ENCODE results near the gene PTPRN2. TPM values are rescaled to one million over a fixed set of nuclear protein-coding genes. Genes with fewer than 3 reads are reported as not detected.
"Not testable (repeated sequence)": the region's sequence is repeated elsewhere in the genome, so short reads cannot be mapped to it uniquely, and the experiment has no call there.

Gene PTPRN2
- polyA plus RNA-seq, 1 experiment, result 0.31 TPM

- POLR2A ChIA-PET, result no interaction called here
- TF ChIP-seq CTCF (IDR thresholded peaks at IDR 0.05; ENCODE audit: insufficient read depth, low read depth, low read length), result no peak
- no peak for DNase-seq (ENCODE audit: low read depth)
- Histone ChIP-seq H3K4me3 (ENCODE audit: low read depth, low read length) (no peak overlapping the region), H3K36me3 (ENCODE audit: control insufficient read depth, insufficient read depth, low read length) (no peaks in the 10 kb centered on the region), H3K27me3 (ENCODE audit: control insufficient read depth, insufficient read depth, low read length) (no peaks in the 10 kb centered on the region)
- CTCF ChIA-PET, result no interaction called here
Observed at GRCh38 chr7:157493776-157494175, 1093.8 kb downstream of the PTPRN2 start.

- H3K36me3 ChIP-seq (ENCODE audit: control insufficient read depth, insufficient read depth, low read length), result no peaks in the 10 kb centered on the region
- ChIA-PET CTCF (no interaction called here), POLR2A (no interaction called here)
- TF ChIP-seq CTCF (IDR thresholded peaks at IDR 0.05; ENCODE audit: insufficient read depth, low read depth, low read length), result no peak
- no peak for DNase-seq (ENCODE audit: low read depth)
- H3K4me3 ChIP-seq (ENCODE audit: low read depth, low read length), result no peak overlapping the region
- H3K27me3 ChIP-seq (ENCODE audit: control insufficient read depth, insufficient read depth, low read length), result no peaks in the 10 kb centered on the region
Observed at GRCh38 chr7:157493017-157493416, 1094.6 kb downstream of the PTPRN2 start.

- CTCF ChIA-PET, result no interaction called here
- DNase-seq (ENCODE audit: low read depth), result no peak
- H3K4me3 ChIP-seq (ENCODE audit: low read depth, low read length), result no peak overlapping the region
- no peak for TF ChIP-seq CTCF (IDR thresholded peaks at IDR 0.05; ENCODE audit: insufficient read depth, low read depth, low read length)
- no peaks in the 10 kb centered on the region for H3K36me3 ChIP-seq (ENCODE audit: control insufficient read depth, insufficient read depth, low read length)
- H3K27me3 ChIP-seq (ENCODE audit: control insufficient read depth, insufficient read depth, low read length), result no peaks in the 10 kb centered on the region
- POLR2A ChIA-PET, result no interaction called here
Observed at GRCh38 chr7:157490465-157490912, 1097.1 kb downstream of the PTPRN2 start.

GRCh38 chr7:157489870-157490269 is 1097.8 kb downstream of the PTPRN2 start:
- CTCF ChIA-PET; DNase-seq (ENCODE audit: low read depth); POLR2A ChIA-PET; H3K27me3 ChIP-seq (ENCODE audit: control insufficient read depth, insufficient read depth, low read length); H3K36me3 ChIP-seq (ENCODE audit: control insufficient read depth, insufficient read depth, low read length); H3K4me3 ChIP-seq (ENCODE audit: low read depth, low read length): not testable (repeated sequence)

Small RNA genes within 50 kb of the gene (small RNA-seq; reads per million reads assigned to genes)
- not detected for gene MIR153-2 (ENCODE audit: insufficient read length, low read depth, low replicate concordance)
- gene MIR5707 (ENCODE audit: insufficient read length, low read depth, low replicate concordance), result not detected
- gene MIR595 (ENCODE audit: insufficient read length, low read depth, low replicate concordance), result not detected
- not detected for gene THAP5P1 (ENCODE audit: insufficient read length, low read depth, low replicate concordance)

Other genes starting within 250 kb of the PTPRN2 start
- 19.5 and 22.4 TPM in 2 replicates for gene NCAPG2, start 117.0 kb upstream of the PTPRN2 start, polyA plus RNA-seq (2011; rRNA removed)
- 49.2 and 63.0 TPM in 2 replicates for gene ESYT2, start 241.7 kb upstream of the PTPRN2 start, polyA plus RNA-seq (2011; rRNA removed)

All from BJ (cell line).